Mammary epithelial cell (primary cell): Measurements from ENCODE around the gene RRP12.

Source experiments
- EZH2 ChIP-seq: IDR thresholded peaks from 2 replicates; pipeline ENCODE4 v1.6.1; 2012; ENCODE audit warnings: low read length, inconsistent platforms, borderline replicate concordance
- TF ChIP-seq, protein P1 (sequence below), 2 donors: IDR thresholded peaks in 1 of 2; conservative IDR thresholded peaks in 1 of 2; 2 replicates each; pipeline ENCODE4 v1.5.1; 2011 to 2012; ENCODE audit warnings: inconsistent platforms in 2 of 2, low read length in 2 of 2, mild to moderate bottlenecking in 2 of 2, control low read depth in 1 of 2, low read depth in 1 of 2; ENCODE audit not compliant: insufficient read depth in 1 of 2; ENCODE audit errors: extremely low read depth in 1 of 2

DNA sequence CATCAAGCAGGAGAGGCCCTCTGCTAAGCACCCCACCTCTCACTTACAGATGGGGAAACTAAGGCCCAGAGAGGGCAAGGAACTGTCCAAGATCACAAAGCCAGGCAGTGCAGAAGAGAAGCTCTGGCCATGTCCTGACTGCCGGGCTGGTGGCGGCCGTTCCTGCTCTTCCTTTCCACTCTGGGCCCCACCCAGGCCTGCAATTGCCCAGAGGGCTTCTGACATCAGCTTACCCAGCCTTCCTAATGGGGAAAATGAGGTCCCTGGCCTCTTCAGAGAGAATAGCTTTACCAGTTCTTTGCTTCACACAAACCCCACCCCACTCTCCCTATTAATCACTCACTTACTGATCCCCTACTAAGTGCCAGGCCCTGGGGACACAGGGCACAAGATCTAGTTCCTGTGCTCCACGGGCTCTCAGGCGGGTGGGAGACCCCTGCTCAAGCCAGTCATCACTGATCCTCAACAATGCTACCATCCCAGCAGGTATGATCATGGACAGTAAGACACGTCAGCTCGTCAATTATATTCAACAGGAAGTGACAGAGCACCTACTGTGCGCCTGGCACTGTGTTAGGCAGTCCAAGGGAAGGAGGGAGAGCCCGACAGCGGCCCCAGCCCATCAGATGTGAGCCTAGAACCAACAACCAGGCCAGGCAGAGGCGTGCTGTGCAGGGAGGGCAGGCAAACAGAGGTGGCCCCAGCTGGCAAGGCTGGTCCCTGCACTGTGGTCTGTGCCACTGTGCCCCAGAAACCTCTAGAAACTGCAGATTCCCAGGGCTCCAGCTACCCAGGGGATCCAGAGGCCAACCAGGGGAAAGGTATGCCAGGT, 40.2 kb downstream of the RRP12 start:
- TF ChIP-seq, protein P1, sequence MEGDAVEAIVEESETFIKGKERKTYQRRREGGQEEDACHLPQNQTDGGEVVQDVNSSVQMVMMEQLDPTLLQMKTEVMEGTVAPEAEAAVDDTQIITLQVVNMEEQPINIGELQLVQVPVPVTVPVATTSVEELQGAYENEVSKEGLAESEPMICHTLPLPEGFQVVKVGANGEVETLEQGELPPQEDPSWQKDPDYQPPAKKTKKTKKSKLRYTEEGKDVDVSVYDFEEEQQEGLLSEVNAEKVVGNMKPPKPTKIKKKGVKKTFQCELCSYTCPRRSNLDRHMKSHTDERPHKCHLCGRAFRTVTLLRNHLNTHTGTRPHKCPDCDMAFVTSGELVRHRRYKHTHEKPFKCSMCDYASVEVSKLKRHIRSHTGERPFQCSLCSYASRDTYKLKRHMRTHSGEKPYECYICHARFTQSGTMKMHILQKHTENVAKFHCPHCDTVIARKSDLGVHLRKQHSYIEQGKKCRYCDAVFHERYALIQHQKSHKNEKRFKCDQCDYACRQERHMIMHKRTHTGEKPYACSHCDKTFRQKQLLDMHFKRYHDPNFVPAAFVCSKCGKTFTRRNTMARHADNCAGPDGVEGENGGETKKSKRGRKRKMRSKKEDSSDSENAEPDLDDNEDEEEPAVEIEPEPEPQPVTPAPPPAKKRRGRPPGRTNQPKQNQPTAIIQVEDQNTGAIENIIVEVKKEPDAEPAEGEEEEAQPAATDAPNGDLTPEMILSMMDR (conservative IDR thresholded peaks at IDR 0.05 in 1 of 2, IDR thresholded peaks at IDR 0.05 in 1 of 2; ENCODE audit: extremely low read depth in 1 of 2, insufficient read depth in 1 of 2, low read depth in 1 of 2, low read length in 2 of 2) = no peak
- no peak for TF ChIP-seq EZH2
